Bone marrow (tissue), 2 donors: ENCODE results near the gene NEURL4.

Experiments used
- DNase-seq, 2 donors: peaks; one replicate each; lab custom pipeline; 2025; lab: John Stamatoyannopoulos, UW

Gene NEURL4

GRCh38 chr17:7304179-7304578 is 25.0 kb downstream of the NEURL4 start:
- no peak for DNase-seq

GRCh38 chr17:7296189-7296861 is 32.8 kb downstream of the NEURL4 start:
- peak; percentile 27 to 56 for DNase-seq

GRCh38 chr17:7295230-7296180 is 33.6 kb downstream of the NEURL4 start:
- no peak for DNase-seq

- DNase-seq: no peak
These were observed 34.5 kb downstream of the NEURL4 start, which contains the start of gene YBX2 for GRCh38 chr17:7294614-7295153. YBX2 (minus strand) TSS chr17:7294639; CDS start chr17:7294500, 139 bp downstream.

- DNase-seq: no peak
These were observed 35.1 kb downstream of the NEURL4 start for GRCh38 chr17:7293816-7294613.

GRCh38 chr17:7293159-7293558 is 36.0 kb downstream of the NEURL4 start:
- no peak for DNase-seq

- no peak for DNase-seq
These were observed 36.4 kb downstream of the NEURL4 start for GRCh38 chr17:7292729-7293128.

- DNase-seq: no peak
These were observed 36.9 kb downstream of the NEURL4 start for GRCh38 chr17:7292194-7292593.

- no peak for DNase-seq
These were observed 38.5 kb downstream of the NEURL4 start for GRCh38 chr17:7290685-7291084.

- DNase-seq: no peak
These were observed 39.0 kb downstream of the NEURL4 start for GRCh38 chr17:7290166-7290565.

- no peak for DNase-seq
These were observed 39.7 kb downstream of the NEURL4 start for GRCh38 chr17:7289256-7290032.

- DNase-seq: no peak
These were observed 43.5 kb downstream of the NEURL4 start for GRCh38 chr17:7285679-7286078.

GRCh38 chr17:7284911-7285310 is 44.2 kb downstream of the NEURL4 start:
- DNase-seq: no peak

GRCh38 chr17:7283471-7284216 is 45.5 kb downstream of the NEURL4 start:
- DNase-seq: no peak

GRCh38 chr17:7282752-7283321 is 46.3 kb downstream of the NEURL4 start:
- DNase-seq: peak in 1 of 2 donors; percentile 12

- no peak for DNase-seq
These were observed 47.0 kb downstream of the NEURL4 start for GRCh38 chr17:7281953-7282751.

GRCh38 chr17:7281074-7281952 is 47.8 kb downstream of the NEURL4 start, which contains the start of gene SLC2A4:
SLC2A4 (plus strand) TSS chr17:7281718; CDS start chr17:7281935, 217 bp downstream.
- peak; percentile 19 to 65 for DNase-seq

GRCh38 chr17:7280519-7281073 is 48.5 kb downstream of the NEURL4 start:
- peak; percentile 59 to 84 for DNase-seq
